NCI-H187 treated with DMSO at 0.1 percent for 48 hours (cell line): ENCODE data around the gene EVX2.

Experiments used
- DNase-seq: peaks from one replicate; lab custom pipeline; 2025; lab: John Stamatoyannopoulos, UW

Gene EVX2

GRCh38 chr2:176083796-176084261 lies at the start of gene EVX2:
Gene EVX2, minus strand, starts transcription at chr2:176083962. Its CDS starts 186 bp downstream, at chr2:176083776.
- no peak for DNase-seq

- no peak for DNase-seq
These were observed 49.6 kb upstream of the EVX2 start for GRCh38 chr2:176133389-176133788.

GRCh38 chr2:176132205-176133171 lies 48.7 kb upstream of the EVX2 start:
- no peak for DNase-seq

GRCh38 chr2:176131848-176132158 lies 48.0 kb upstream of the EVX2 start:
- no peak for DNase-seq

- no peak for DNase-seq
These were observed 47.4 kb upstream of the EVX2 start for GRCh38 chr2:176130957-176131847.

GRCh38 chr2:176130147-176130956 lies 46.6 kb upstream of the EVX2 start:
- no peak for DNase-seq

GRCh38 chr2:176129813-176130146 lies 46.0 kb upstream of the EVX2 start:
- no peak for DNase-seq

GRCh38 chr2:176128982-176129796 lies 45.4 kb upstream of the EVX2 start, which contains the start of gene HOXD8:
Gene HOXD8, plus strand, starts transcription at chr2:176129705. Its CDS starts 662 bp downstream, at chr2:176130367.
- no peak for DNase-seq

GRCh38 chr2:176128172-176128981 lies 44.6 kb upstream of the EVX2 start:
- DNase-seq: no peak

GRCh38 chr2:176127774-176128072 lies 44.0 kb upstream of the EVX2 start:
- no peak for DNase-seq

GRCh38 chr2:176126929-176127773 lies 43.4 kb upstream of the EVX2 start:
- DNase-seq: no peak

GRCh38 chr2:176125772-176126054 lies 42.0 kb upstream of the EVX2 start:
- DNase-seq: no peak

GRCh38 chr2:176124947-176125771 lies 41.4 kb upstream of the EVX2 start:
- no peak for DNase-seq

- no peak for DNase-seq
These were observed 40.6 kb upstream of the EVX2 start for GRCh38 chr2:176124110-176124946.

- no peak for DNase-seq
These were observed 39.8 kb upstream of the EVX2 start for GRCh38 chr2:176123411-176124109.

GRCh38 chr2:176122683-176123410 lies 39.1 kb upstream of the EVX2 start, which contains the start of gene HOXD9:
Gene HOXD9, plus strand, starts transcription at chr2:176122719. Its CDS starts 50 bp downstream, at chr2:176122769.
- no peak for DNase-seq
